Skeletal muscle cell (primary cell): Measurements from ENCODE around the gene PTF1A.

ENCODE experiments used
- DNase-seq: peaks from one replicate; pipeline ENCODE4 v3.0.0-alpha.2; 2010; ENCODE audit warnings: low read depth
- H3K4me3 ChIP-seq: 2 replicates; pipeline ENCODE4 v1.5.1; 2011; ENCODE audit warnings: low read depth, mild to moderate bottlenecking, control low read depth, low read length, moderate library complexity

PTF1A gene, protein sequence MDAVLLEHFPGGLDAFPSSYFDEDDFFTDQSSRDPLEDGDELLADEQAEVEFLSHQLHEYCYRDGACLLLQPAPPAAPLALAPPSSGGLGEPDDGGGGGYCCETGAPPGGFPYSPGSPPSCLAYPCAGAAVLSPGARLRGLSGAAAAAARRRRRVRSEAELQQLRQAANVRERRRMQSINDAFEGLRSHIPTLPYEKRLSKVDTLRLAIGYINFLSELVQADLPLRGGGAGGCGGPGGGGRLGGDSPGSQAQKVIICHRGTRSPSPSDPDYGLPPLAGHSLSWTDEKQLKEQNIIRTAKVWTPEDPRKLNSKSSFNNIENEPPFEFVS

GRCh38 chr10:23191764-23192711 lies at the start of gene PTF1A:
Gene PTF1A, plus strand, starts transcription at chr10:23192312. Its CDS starts 219 bp downstream, at chr10:23192531.
- no peak for DNase-seq
- no peak within 1 kb of the TSS for H3K4me3 ChIP-seq

DNA sequence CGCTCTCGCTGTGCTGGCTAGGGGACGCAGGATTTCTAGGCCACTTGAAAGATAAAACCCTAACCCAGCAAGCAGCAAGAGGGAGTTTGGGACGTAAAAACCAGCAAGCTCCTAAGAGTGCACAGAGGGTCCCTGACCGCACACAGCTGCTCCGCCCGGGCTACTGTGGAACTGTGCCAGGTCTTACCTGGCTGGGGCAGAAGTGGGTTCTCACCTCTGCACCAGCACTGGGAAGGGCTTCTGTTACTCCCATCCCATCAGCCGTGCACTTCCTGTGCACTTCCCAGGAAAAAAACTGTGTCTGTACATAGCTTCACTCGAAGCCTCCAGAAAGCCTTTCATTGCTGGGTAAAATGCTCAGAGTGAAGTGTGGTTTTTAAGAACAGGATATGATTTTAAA lies 45.9 kb upstream of the PTF1A start:
- H3K4me3 ChIP-seq, result no peak overlapping the region
- no peak for DNase-seq

DNA sequence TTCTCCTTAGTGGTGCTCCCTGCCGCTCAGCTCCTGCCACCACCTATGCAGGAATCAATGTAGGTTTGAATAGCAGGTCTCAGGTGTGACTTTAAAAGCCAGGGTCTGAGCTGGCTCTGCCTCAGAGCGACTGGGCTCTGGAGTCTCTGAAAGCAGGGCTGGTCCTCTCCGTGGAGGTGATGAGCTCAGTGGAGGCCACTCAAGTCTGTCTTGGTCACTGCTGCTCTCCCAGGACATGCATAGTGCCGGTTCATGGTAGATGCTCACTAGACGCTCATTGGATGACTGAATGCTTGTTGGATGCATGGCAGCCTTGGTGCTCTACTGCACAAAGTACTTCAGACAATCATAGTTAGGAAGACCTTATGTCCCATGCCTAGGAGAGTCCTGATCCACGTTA lies 45.1 kb upstream of the PTF1A start:
- no peak for DNase-seq
- no peak overlapping the region for H3K4me3 ChIP-seq

DNA sequence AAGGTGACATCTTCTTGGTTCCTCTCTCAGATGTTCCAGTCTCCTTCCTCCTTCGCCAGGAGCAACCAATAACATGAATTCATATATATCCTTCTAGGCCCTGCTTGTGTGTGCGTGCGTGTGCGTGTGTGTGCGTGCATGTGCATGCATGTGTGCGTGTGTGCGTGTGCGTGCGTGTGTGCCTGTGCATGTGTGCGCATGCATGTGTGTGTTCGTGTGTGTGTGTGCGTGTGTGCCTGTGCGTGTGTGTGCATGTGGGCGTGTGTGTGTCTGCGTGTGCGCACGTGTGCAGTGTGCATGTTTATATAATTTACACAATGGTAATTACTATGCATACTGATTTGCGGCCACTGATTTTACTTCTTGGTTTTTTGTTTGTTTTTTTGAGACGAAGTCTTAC lies 43.9 kb upstream of the PTF1A start:
- H3K4me3 ChIP-seq, result no peak overlapping the region
- no peak for DNase-seq

DNA sequence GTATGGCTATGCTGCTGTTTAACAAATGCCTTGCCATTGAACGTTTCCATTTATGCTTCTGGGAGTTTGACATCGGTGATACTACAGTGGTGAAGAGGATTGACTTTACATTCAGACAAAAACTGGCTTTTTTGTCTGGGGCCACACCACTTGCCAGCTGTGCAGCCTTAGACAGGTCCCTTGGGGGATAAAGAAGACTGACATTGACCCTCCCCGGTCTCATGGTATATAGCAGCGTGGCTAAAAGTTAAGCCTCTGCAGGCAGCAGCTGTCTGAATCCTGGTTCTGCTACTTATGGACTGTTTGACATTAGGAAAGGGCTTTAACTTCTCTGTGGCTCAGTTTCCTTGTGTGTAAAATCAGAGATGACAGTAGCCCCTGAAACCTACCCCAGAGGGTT lies 42.0 kb upstream of the PTF1A start:
- DNase-seq, result no peak
- H3K4me3 ChIP-seq, result no peak overlapping the region

DNA sequence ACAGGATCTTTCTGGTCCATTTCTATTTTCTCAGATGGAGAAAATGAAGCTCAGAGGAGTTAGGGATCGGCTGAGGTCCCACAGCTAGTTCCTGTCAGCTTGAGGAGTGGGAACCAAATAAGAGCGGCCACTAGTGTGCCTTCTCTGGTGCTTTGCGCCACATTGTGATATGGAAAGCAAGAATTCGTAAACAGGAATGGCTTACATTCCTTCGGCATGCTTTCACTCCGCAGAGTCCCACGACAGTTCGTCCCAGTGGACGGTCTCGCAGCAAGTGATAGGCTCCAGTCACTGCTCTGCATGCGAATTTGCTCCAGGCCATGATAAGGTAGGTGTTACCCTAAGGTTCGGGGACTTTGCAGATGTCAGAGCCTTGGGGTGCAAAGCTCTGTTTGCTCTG lies 41.5 kb upstream of the PTF1A start:
- H3K4me3 ChIP-seq, result no peak overlapping the region
- DNase-seq, result no peak

DNA sequence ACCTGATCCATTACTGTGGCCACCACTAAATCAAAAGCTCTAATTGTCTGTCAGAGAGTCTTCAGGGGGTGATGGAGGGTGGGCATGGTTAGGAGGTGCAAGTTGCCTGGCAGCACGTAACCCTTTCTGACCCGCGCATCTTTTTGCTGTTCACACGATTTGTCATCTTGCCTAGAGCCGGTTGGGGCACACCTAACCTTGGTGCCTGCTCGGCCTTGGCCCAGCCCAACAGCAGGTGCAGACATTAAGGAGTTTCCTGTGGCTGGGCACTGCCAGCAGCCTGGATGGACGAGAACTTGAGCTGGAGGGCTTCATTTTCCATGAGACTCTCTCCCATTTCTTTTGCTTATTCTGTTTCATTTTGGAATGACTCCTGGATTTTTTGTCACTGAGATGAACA lies 41.0 kb upstream of the PTF1A start:
- no peak for DNase-seq
- H3K4me3 ChIP-seq, result no peak overlapping the region

- no peak overlapping the region for H3K4me3 ChIP-seq
- no peak for DNase-seq
Measured at GRCh38 chr10:23155169-23155568, 36.9 kb upstream of the PTF1A start.

DNA sequence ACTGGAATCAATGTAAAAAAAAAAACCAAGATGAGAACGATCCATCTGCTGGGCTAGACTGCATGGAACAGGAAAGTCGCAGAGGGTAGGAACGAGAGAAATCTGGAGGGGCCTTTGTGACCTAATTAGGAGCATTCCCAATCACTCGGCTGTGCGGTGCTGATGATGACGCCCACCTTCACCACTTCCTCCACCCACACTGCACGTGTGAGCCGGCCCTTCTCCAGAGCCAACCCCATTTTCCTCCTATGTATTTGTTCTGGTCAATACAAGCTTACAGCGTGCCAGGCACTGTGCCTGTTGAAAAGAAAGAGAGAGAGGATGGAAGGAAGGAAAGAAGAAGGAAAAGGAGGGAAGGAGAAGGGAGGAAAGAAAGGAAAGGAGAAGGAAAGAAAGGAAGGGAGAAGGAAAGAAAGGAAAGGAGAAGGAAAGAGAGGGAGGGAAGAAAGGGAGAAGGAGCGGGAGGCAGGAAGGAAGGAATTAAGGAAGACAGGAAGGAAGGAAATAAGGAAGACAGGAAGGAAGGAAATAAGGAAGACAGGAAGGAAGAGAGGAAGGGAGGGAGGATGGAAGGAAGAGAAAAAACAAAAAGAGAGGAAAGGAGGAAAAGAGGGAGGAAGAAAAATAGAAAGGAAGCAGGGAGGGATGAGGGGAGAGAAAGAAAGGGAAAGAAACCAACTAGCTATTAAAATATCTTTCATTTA lies 35.5 kb upstream of the PTF1A start:
- H3K4me3 ChIP-seq, result no peak overlapping the region
- no peak for DNase-seq

GRCh38 chr10:23157239-23157681 lies 34.9 kb upstream of the PTF1A start:
- H3K4me3 ChIP-seq, result no peak overlapping the region
- no peak for DNase-seq

DNA sequence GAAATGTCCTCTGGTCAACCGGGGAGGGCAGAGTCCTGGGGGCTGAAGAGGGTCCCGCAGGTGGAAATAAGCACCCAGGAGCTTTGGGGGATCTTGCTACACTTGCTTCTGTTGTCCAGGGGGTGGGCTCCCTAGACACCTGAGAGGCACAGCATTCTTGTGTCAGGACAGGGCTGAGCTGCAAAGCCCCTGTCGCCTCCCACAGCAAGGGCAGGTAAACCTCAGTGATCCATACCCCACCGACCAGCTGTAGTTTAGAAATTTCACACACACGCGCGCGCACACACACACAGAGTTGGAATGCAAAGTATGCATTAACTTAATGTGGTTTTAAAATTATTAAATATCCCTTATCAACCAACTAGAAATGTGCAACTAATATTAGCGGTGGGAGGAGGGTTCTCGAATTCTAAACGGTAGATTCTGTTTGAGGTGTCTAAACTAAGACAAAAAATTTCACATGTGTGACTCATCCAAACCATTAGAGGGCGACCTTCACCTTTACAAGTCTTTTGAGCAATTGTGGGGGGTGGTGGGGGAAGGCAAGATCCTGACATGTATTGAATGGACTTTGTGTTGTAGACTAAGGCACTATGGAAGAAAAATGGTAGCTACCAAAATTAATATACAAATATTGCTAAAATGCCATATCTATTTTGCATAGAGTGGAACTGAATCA lies 34.3 kb upstream of the PTF1A start:
- DNase-seq, result peak; percentile 16
- H3K4me3 ChIP-seq, result no peak overlapping the region

- no peak overlapping the region for H3K4me3 ChIP-seq
- DNase-seq, result no peak
Measured at GRCh38 chr10:23158370-23158769, 33.7 kb upstream of the PTF1A start.

DNA sequence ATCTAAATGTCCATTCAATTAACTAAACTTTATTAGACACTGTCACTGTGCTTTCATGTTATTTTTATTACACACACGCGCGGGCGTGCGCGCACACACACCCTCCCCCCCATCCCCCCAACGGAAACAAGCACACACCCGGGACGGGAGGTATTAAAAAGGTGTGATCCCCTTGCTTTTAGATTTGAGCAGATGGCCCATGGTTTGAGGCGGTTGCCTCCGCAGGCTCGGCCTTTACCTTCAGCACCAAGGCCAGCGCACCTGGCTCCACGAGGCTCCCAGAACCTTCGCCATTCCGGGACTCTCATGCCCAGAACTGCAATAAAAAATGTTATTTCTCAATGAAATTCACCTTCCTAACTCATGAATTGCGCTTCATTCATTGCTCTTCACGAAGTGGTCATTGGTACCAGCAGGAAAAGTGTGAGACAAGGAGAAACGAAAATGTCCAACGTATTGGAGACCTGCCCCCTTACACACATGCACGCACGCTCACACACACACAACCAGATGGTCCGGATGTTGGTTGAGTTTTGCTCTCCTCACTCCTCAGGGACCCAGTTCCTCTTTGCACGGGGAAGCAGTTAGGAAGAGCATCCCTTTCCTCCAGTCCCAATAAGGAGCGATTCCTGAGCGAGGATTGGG lies 20.8 kb upstream of the PTF1A start:
- DNase-seq, result no peak
- H3K4me3 ChIP-seq, result no peak overlapping the region

- H3K4me3 ChIP-seq, result no peak overlapping the region
- DNase-seq, result no peak
Measured at GRCh38 chr10:23172429-23173213, 19.5 kb upstream of the PTF1A start.

GRCh38 chr10:23173214-23174073 lies 18.7 kb upstream of the PTF1A start:
- H3K4me3 ChIP-seq, result no peak overlapping the region
- no peak for DNase-seq

DNA sequence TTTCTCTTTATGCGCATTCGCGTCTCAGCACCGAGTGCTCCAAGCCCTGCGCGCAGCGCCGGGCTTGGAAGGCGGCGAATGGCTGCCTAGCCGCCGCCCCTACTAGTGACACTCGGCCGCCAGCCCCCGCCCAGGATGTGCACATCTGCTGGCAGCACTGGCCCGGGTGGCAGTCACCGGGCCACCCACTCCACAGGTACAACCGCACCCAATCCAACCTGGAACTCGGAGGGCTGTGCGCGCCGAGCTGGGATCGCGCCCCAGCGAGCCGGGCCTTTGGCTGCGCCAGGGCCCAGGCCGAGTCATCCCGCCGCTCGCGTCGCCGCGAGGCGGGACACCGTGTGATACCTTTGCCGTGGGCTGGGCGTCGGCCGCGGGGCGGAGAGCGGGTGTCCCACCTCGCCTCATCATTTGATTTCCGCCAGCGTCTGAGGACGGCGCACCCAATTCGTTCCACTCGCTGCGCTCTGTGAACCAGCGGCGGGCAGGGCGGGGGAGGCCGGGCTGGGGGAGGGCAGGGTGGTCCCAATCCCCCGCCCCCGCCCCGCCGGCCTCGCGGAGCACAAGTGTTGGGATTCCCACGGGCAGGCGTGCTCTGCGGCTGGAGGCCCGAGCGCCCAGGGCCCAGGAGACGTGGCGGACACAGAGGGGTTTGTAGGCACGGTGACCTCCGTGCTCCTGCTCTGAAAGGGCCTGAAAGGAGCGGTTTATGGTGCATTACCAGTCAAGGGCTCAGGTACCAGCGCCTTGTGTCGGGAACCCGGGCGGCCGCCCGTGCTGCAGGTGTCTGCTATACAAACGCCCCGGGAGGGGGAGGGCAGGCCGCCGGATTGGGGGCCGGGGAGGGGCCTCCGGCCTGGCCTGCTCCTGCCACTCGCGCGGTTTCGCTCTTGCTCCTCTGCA lies 17.8 kb upstream of the PTF1A start:
- H3K4me3 ChIP-seq, result no peak overlapping the region
- no peak for DNase-seq
